ENCODE measurements around the gene DNAI1.
A peak's percentile ranks its signal among the peaks of the same experiment; 100 is the strongest.

DNAI1 gene

DNA sequence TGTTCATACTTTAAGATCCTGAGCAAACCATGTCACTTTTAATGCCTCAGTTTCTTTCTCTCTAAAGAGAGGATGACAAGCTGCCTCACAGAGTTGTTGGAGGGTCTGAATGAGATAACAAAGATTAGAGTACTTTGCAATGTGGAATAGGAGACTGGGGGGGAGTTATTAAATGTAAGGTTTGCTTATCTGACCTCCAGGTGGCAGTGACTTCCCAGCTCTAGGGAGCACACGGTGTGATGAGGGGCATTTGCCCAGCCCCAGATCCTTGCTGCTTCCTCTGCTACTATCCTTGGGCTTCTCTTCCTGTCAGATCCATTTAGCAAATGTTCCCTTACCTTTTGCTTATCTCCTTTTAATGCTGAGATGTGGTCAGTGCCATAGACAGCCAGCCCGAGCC lies 33.4 kb downstream of the DNAI1 start:
- peak; percentile 10 for DNase-seq

- DNase-seq: no peak
Measured at GRCh38 chr9:34493972-34494535, 35.4 kb downstream of the DNAI1 start.

GRCh38 chr9:34496149-34496712 lies 37.6 kb downstream of the DNAI1 start:
- DNase-seq: no peak

GRCh38 chr9:34498553-34498952 lies 39.9 kb downstream of the DNAI1 start:
- no peak for DNase-seq

DNA sequence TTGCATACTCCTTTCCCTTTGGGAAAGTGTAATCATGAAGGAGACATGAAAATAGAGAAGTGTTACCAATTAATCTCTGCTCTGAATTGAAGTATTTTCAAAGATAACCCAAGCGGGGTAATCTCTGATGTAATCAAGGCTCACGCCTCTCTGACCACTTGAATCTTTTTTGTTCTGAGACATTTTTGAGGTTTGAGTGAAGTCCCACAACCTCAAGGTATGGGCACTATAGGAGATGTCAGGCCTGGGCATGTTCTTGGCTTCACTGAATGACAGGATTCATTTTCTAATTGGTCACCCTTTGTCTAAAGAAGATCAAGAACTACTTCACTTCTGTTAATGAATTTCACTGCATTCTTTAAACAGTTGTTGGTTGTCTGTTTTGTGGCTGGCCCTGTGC lies 40.5 kb downstream of the DNAI1 start:
- no peak for DNase-seq

GRCh38 chr9:34500623-34501267 lies 42.1 kb downstream of the DNAI1 start:
- peak; percentile 46 for DNase-seq

GRCh38 chr9:34501372-34501771 lies 42.8 kb downstream of the DNAI1 start:
- DNase-seq: no peak

- DNase-seq: no peak
Measured at GRCh38 chr9:34501889-34502425, 43.4 kb downstream of the DNAI1 start.

DNA sequence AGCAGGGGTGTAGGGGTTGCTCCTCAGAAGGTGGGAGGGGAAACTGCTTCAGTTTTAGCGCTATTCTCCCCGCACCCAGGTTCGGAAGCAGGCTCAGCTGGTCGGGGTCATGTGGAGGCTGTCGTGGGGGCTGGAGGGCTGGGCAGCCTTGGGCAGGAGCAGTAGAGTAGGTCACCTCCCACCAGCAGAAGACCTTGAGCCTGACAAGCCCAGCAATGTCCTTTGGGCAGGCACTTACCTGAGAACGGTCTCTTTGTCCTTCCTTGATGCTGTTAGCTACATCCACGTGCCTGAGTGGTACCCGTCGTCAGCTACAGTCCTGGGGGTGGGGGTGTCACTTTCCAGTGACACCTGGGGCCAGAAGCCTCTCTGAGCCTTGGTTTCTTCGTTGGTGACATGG lies 43.9 kb downstream of the DNAI1 start:
- no peak for DNase-seq

- DNase-seq: no peak
Measured at GRCh38 chr9:34502891-34503290, 44.3 kb downstream of the DNAI1 start.

GRCh38 chr9:34503406-34503805 lies 44.8 kb downstream of the DNAI1 start:
- DNase-seq: no peak

GRCh38 chr9:34505370-34506120 lies 46.9 kb downstream of the DNAI1 start:
- DNase-seq: no peak

DNA sequence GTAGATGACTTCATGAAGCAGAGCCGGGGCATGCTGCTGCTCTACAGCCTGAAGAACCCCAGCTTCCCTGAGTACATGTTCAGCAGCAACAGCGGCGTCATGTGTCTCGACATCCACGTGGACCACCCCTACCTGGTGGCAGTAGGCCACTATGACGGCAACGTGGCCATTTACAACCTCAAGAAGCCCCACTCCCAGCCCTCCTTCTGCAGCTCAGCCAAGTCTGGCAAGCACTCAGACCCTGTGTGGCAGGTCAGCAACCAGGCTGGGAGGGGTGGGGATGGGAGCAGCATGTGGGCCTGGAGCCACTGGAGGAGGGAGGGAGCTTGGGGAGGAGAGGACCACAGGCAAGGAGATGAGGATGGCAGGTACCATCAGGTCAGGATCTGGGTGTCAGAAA lies 48.0 kb downstream of the DNAI1 start:
- DNase-seq: no peak

DNA sequence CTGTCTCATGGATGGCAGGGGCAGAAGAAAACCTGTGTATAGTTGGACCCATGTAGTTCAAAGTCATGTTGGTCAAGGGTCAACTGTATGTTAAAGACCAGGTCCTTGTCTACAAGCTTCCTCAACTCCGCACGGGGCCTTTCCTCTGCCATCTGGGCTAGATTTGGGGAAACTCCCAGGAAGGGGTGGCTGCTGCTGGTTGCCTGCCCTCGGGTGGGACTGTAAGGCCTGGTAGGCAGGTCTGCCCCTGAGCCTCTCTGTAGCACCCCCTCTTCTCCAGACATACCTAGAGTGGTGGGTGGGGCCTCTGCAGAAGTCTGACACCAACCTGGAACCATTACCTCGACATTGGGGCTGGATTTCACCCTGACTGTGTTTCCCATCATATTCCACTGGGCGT lies 49.0 kb downstream of the DNAI1 start:
- DNase-seq: no peak

GRCh38 chr9:34507966-34508365 lies 49.4 kb downstream of the DNAI1 start:
- no peak for DNase-seq

DNA sequence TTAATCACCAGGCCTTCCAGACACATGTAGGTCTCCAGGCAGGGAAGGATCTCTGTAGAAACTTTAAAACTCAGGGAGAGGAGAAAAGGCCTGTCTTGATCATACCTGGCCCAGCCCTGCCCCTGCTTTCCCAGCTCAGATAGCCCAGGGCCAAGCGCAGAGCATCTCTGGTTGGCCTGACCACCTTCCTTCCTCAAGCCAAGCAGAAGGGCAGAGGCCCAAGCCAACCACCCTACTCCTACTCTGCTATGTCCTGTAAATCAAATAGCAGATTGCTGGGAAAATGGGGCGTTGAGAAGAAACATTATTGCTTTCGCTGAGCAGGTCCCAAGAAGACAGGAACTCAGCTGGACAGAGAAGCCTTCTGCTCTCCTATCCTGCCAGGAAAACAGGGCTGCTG lies 49.9 kb downstream of the DNAI1 start:
- DNase-seq: no peak

DNA sequence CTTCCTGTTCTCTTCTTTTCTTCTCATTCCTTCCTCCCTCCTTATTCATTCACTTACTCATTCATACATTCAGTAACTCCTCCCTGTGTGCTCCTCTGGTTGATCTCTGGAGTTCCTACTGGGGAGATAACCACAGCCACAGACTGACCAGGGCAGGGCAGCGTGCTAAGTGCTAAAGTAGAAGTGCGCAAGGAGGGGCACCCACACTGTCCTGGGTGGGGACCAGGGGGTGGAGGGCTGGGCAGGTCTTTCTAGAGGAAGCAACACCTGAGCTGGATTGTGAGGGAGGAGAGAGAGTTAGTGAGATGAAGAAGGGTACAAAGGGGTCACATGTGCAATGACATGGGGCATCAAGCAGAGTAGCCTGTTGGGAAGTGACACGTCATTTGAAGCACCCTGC lies 50.3 kb downstream of the DNAI1 start:
- DNase-seq: no peak

DNA sequence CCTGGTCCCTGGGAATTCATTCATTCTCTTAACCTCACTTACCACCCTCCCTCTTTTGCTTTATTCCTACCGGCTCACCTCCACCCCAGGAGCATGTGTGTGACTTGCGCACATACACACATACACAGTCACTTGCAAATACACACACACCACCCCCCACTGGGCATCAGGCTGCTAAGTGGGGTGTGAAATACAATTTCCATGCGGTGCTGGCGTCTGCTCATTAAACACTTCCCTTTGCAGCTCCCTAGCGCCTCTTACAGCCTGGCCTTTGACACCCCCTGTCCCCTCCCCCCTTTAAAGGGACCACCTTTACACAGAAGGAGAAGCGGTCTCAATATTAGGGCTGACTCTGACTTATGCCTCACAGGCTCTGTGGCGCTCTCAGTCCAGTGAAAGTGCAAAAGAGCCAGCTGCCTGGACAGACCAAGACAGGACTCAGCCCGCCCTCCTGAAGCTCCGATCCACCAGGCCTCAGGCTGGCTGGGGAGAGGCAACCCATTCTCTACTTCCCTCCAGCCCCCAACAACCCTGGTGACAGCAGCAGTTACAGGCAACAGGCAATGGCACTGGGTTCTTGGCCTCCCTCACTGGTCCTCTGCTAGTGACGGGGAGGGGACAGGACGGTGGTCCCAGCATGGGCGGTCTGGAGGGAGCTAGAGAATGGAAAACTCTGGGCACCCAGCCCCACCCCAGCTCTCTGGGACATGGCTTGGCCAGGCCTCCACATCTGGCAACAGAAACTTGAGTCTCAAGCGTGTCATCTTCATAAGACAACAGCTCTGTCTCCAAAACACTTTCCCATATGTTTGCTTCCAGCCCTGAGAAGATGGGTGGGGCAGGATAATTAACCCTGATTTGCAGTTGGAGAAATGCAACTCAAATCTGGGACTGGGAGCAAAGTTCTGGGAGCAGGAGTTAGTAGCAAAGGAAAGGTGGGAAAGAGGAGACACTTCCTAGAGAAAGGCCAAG lies 52.2 kb downstream of the DNAI1 start:
- DNase-seq: peak; percentile 36

DNA sequence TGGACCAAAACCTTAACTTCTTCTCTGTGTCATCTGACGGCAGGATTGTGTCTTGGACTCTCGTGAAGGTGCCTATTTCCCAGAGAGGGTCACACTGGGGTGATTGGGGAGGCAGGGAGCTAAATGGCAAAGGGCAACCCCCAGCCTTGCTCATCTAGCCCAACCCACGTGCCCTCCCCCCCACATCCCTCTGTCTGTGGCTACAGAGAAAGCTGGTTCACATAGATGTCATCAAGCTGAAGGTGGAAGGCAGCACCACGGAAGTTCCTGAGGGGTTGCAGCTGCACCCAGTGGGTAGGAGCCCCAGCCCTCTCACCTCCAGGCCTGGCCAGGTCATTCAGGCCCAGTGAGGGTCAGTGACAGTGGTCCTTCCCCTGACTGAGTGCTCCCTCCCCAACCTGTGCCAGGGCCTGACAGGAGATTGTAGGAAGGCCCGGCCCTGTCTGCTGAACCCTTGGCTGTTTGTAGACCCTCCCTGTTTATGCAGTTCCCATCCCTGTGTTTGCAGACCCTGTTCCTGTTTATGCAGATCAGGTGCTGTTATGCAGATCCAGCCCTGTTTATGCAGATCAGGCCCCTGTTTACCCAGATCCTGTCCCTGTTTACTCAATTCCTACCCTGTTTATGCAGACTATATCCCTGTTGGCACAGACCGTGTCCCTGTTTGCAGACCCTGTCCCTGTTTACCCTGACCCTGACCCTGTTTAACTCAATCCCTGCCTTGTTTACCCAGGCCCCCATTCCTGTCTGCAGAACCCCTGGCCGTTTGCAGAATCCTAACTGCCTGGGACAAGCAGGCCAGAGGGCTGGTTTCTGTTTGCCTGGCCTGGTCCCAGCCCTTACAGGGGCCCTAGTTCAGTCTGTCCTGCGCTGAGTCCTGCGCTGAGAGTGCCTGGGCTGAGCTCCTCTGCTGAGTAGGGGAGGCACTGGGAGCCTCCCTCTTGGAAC lies 53.8 kb downstream of the DNAI1 start:
- peak; percentile 77 for DNase-seq

- DNase-seq: peak; percentile 72
Measured at GRCh38 chr9:34513567-34514214, 55.1 kb downstream of the DNAI1 start.

- no peak for DNase-seq
Measured at GRCh38 chr9:34514401-34514800, 55.8 kb downstream of the DNAI1 start.
